Measurements from ENCODE around the gene DIP2C. TPM values are rescaled to one million over a fixed set of nuclear protein-coding genes. Genes with fewer than 3 reads are reported as not detected.
"Not testable (repeated sequence)": the region's sequence is repeated elsewhere in the genome, so short reads cannot be mapped to it uniquely, and the experiment has no call there.

Gene DIP2C
- total RNA-seq, 1 experiment from 2014 or later: 11.4 TPM

DNA sequence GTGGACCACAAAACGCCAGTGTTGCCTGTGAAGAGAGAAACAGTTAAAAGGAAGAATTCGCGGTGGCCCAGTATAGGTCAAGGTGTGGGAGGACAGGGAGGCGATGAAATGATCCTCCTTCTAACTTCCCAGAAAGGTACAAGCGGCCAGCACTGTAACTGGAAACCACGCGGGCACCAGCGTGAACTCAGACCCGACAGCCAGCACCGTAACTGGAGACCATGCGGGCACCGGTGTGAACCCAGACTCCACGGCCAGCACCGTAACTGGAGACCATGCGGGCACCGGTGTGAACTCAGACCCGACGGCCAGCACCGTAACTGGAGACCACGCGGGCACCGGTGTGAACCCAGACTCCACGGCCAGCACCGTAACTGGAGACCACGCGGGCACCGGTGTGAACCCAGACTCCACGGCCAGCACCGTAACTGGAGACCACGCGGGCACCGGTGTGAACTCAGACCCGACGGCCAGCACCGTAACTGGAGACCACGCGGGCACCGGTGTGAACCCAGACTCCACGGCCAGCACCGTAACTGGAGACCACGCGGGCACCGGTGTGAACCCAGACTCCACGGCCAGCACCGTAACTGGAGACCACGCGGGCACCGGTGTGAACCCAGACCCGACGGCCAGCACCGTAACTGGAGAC, 57.2 kb downstream of the DIP2C start:
- intact Hi-C loops (cut with micrococcal nuclease; ENCODE audit: unreplicated experiment); H3K36me3 ChIP-seq (ENCODE audit: control insufficient read depth, insufficient read depth, low read length); CTCF ChIA-PET; BruUV-seq (replicated peaks); H3K9me3 Mint-ChIP-seq (ENCODE audit: unreplicated experiment); DNase-seq; H3K4me1 ChIP-seq; H3K4me3 Mint-ChIP-seq (ENCODE audit: unreplicated experiment); POLR2A ChIA-PET; H3K9me3 ChIP-seq; H3K27me3 ChIP-seq (replicated peaks; ENCODE audit: control insufficient read depth, insufficient read depth, low read length); H3K4me3 ChIP-seq (ENCODE audit: low read depth, low read length); H3K4me1 Mint-ChIP-seq (ENCODE audit: low read depth, unreplicated experiment); H3K27me3 Mint-ChIP-seq (ENCODE audit: insufficient read depth, unreplicated experiment); H3K27ac Mint-ChIP-seq (ENCODE audit: unreplicated experiment): not testable (repeated sequence)
- peaks cover 11% of the 10 kb centered on the region for H3K36me3 Mint-ChIP-seq (ENCODE audit: insufficient read depth, unreplicated experiment)

DNA sequence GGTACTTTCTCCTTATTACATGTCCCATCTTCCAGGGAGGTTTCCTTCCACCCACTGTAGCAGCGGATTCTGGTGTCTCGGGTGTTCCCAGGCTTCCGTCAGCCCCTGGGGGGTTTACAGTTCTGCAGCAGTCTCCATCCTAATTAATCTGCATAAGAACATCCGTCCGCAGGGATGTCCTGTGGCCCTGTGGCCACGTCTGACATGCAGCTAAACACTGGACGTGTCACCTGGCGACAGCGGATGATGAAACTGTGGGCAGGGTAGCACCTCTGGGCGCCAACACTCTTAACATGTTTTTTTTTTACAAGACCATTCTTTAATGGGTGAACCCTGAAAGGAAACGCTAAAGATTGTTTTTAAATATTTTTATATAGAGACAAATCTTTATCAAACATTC, 58.2 kb downstream of the DIP2C start:
- no peaks in the 10 kb centered on the region for H3K27me3 Mint-ChIP-seq (ENCODE audit: insufficient read depth, unreplicated experiment)
- no peak overlapping the region for H3K4me3 Mint-ChIP-seq (ENCODE audit: unreplicated experiment)
- H3K4me1 Mint-ChIP-seq (ENCODE audit: low read depth, unreplicated experiment): no peaks in the 10 kb centered on the region
- POLR2A ChIA-PET: interaction anchor here (0.7 kb wide), 1 partner anchor 31 kb away, joined by 3 read pairs; no protein-coding TSS in a partner anchor
- intact Hi-C loops (cut with micrococcal nuclease; ENCODE audit: unreplicated experiment): no loop called here
- DNase-seq: no peak
- H3K36me3 Mint-ChIP-seq (ENCODE audit: insufficient read depth, unreplicated experiment): peaks cover 11% of the 10 kb centered on the region
- no peaks in the 10 kb centered on the region for H3K9me3 Mint-ChIP-seq (ENCODE audit: unreplicated experiment)
- no peaks in the 10 kb centered on the region for H3K36me3 ChIP-seq (ENCODE audit: control insufficient read depth, insufficient read depth, low read length)
- H3K9me3 ChIP-seq: no peaks in the 10 kb centered on the region
- no peak overlapping the region for H3K4me3 ChIP-seq (ENCODE audit: low read depth, low read length)
- H3K4me1 ChIP-seq: no peaks in the 10 kb centered on the region
- TF ChIP-seq, protein P1, sequence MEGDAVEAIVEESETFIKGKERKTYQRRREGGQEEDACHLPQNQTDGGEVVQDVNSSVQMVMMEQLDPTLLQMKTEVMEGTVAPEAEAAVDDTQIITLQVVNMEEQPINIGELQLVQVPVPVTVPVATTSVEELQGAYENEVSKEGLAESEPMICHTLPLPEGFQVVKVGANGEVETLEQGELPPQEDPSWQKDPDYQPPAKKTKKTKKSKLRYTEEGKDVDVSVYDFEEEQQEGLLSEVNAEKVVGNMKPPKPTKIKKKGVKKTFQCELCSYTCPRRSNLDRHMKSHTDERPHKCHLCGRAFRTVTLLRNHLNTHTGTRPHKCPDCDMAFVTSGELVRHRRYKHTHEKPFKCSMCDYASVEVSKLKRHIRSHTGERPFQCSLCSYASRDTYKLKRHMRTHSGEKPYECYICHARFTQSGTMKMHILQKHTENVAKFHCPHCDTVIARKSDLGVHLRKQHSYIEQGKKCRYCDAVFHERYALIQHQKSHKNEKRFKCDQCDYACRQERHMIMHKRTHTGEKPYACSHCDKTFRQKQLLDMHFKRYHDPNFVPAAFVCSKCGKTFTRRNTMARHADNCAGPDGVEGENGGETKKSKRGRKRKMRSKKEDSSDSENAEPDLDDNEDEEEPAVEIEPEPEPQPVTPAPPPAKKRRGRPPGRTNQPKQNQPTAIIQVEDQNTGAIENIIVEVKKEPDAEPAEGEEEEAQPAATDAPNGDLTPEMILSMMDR (IDR thresholded peaks at IDR 0.05; ENCODE audit: insufficient read depth in 1 of 2, low read depth in 1 of 2, low read length in 1 of 2, severe bottlenecking in 1 of 2, unreplicated experiment in 1 of 2): no peak
- BruUV-seq (replicated peaks): no TSS peak
- CTCF ChIA-PET: no interaction called here
- no peak overlapping the region for H3K27ac Mint-ChIP-seq (ENCODE audit: unreplicated experiment)
- no peaks in the 10 kb centered on the region for H3K27me3 ChIP-seq (replicated peaks; ENCODE audit: control insufficient read depth, insufficient read depth, low read length)

DNA sequence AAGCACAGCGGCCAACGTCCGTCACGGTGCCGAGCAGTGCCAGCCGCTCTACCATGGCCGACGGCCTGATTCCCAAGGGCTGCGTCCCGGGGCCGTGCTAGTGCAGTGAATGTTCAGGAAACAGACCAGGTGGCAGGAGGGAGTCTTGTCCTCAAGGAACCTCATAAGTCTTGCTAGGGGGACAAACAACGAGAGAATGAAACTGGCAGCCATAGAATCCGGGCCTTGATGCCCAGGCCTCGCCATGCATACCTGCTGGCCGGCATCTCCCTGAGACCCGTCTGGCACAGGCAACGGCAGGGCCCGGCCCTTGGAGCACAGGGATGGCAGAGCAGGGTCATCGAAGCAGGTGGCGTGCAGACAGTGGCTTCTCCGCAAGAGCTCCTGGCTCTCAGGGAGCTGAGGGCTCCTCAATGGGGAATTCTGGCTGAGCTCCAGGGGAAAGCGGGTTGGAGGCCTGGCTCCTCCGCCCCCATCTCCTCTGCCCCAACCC, 58.8 kb downstream of the DIP2C start:
- no peak overlapping the region for H3K4me3 ChIP-seq (ENCODE audit: low read depth, low read length)
- no peak for DNase-seq
- intact Hi-C loops (cut with micrococcal nuclease; ENCODE audit: unreplicated experiment): no loop called here
- Mint-ChIP-seq H3K36me3 (ENCODE audit: insufficient read depth, unreplicated experiment) (peaks cover 11% of the 10 kb centered on the region), H3K4me3 (ENCODE audit: unreplicated experiment) (no peak overlapping the region), H3K9me3 (ENCODE audit: unreplicated experiment) (no peaks in the 10 kb centered on the region), H3K27ac (ENCODE audit: unreplicated experiment) (no peak overlapping the region), H3K27me3 (ENCODE audit: insufficient read depth, unreplicated experiment) (no peaks in the 10 kb centered on the region), H3K4me1 (ENCODE audit: low read depth, unreplicated experiment) (no peaks in the 10 kb centered on the region)
- ChIA-PET POLR2A (interaction anchor here (0.7 kb wide), 1 partner anchor 30 kb away, joined by 3 read pairs; no protein-coding TSS in a partner anchor), CTCF (interaction anchor here (0.6 kb wide), 1 partner anchor 344 kb away, joined by 4 read pairs; no protein-coding TSS in a partner anchor)
- BruUV-seq (replicated peaks): no TSS peak
- no peaks in the 10 kb centered on the region for H3K36me3 ChIP-seq (ENCODE audit: control insufficient read depth, insufficient read depth, low read length)
- H3K4me1 ChIP-seq: no peaks in the 10 kb centered on the region
- TF ChIP-seq, protein P1 (IDR thresholded peaks at IDR 0.05; ENCODE audit: insufficient read depth in 1 of 2, low read depth in 1 of 2, low read length in 1 of 2, severe bottlenecking in 1 of 2, unreplicated experiment in 1 of 2): no peak
- H3K27me3 ChIP-seq (replicated peaks; ENCODE audit: control insufficient read depth, insufficient read depth, low read length): no peaks in the 10 kb centered on the region
- H3K9me3 ChIP-seq: no peaks in the 10 kb centered on the region
